T follicular helper cell (primary cell): ENCODE data around the gene OR8I2.
"Not testable (repeated sequence)": the region's sequence is repeated elsewhere in the genome, so short reads cannot be mapped to it uniquely, and the experiment has no call there.

ENCODE experiments used
- DNase-seq: peaks from one replicate; pipeline ENCODE4 v3.0.0-alpha.2; 2020; ENCODE audit warnings: low read depth
- total RNA-seq, 2 experiments: gene quantifications; one replicate each; lab custom pipeline; 2026; lab: John Stamatoyannopoulos, UW

The OR8I2 gene
- total RNA-seq = 0 reads per million in 2 experiments

DNA sequence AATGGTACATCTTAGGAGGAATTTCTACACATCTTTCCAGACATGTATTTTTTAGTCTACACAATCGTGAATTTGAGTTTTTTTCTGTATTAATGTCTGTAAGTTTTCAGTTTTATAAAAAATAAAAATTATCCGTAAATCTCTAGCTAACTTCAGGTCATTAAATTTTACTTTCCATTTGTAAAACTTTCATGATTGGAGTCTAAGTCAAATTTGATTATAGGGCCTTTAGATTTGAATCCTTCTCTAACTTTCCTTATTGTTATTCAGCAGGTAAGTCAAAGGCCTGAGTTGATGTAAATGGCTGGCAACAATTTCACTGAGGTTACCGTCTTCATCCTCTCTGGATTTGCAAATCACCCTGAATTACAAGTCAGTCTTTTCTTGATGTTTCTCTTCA, at the start of gene OR8I2:
OR8I2 (plus strand) TSS at position 301 of the 400 bp plus-strand sequence; CDS start at position 301, 0 bp downstream.
- no peak for DNase-seq

DNA sequence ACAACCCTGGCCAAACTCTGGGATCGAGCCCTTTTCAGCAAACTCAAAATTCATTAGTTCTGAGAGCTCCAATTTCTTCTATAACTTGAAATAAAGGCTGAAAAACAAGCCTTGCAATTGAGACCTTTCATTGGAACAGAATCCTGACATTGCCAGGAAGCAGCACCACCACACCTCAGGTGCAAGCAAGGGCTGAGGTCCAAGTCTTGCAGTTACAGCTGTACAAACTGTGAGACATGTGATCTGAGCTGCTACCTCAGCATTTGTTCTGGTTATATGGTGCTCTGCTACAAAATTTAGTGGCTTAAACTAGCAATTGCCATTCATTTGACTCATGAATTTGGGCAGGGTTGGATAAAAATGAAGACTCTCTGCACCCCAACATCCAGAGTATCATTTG, 47.6 kb upstream of the OR8I2 start:
- DNase-seq = no peak

DNA sequence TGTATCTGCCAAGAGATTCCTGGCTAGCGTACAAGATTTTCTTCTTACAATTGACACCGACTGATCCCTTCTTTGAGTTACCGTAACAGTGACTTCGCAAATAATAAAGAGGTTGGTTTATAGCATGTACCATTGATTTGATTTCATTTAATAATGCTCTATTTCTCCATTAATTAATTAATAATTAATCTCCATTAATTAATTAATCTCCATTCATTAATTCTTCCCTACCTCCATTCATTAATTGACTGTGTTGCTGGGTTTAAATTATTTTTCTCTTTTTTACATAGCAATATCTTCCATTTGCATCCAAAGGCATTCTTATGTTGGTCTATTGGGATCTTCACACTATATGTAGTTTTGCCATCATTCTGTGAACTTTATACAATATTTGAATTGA, 44.6 kb upstream of the OR8I2 start:
- no peak for DNase-seq

DNA sequence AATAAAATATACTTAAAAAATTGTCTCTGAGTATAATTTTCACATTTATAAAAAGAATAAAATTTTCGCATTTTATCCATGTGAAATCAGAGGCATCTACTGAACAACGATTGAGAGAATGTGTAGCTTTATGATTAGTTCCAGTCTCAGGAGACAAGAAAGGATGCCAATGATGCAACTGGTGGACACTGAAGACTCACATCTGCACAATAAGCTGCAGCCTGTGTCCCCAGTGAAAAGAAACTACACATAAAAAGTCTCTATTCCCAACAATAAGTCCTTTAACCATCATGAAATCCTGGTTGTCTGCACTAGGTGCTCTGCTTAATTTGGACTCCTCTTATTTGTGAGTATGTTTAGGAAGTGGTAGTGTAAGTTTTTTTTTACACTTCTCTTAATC, 43.6 kb upstream of the OR8I2 start:
- no peak for DNase-seq

DNA sequence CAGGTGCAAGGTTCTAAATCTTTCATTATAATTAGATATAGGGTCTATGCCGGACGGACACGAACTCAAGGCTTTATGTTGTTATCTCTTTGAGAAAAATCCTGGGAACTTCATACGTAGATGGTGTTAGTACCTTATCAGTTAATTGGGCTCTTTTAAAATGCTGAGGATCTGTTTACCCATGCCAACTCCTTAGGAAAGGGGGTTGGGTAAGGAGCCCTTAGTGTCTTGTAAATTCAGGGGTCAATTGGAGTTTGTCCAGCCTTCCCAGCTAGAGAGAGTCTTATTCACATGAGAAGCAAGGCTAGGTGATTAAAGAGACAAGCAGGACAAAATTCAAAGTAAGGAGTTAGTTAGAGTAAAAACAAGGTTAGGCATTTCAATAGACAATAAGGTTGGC, 36.7 kb upstream of the OR8I2 start:
- DNase-seq = not testable (repeated sequence)

DNA sequence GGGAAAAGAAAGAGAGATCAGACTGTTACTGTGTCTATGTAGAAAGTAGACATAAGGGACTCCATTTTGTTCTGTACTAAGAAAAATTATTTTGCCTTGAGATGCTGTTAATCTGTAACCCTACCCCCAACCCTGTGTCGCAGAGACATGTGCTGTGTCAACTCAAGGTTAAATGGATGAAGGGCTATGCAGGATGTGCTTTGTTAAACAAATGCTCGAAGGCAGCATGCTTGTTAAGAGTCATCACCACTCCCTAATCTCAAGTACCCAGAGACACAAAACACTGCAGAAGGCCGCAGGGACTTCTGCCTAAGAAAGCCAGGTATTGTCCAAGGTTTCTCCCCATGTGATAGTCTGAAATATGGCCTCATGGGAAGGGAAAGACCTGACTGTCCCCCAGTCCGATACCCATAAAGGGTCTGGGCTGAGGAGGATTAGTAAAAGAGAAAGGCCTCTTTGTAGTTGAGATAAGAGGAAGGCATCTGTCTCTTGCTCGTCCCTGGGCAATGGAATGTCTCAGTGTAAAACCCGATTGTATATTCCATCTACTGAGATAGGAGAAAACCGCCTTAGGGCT, 35.4 kb upstream of the OR8I2 start:
- not testable (repeated sequence) for DNase-seq

DNA sequence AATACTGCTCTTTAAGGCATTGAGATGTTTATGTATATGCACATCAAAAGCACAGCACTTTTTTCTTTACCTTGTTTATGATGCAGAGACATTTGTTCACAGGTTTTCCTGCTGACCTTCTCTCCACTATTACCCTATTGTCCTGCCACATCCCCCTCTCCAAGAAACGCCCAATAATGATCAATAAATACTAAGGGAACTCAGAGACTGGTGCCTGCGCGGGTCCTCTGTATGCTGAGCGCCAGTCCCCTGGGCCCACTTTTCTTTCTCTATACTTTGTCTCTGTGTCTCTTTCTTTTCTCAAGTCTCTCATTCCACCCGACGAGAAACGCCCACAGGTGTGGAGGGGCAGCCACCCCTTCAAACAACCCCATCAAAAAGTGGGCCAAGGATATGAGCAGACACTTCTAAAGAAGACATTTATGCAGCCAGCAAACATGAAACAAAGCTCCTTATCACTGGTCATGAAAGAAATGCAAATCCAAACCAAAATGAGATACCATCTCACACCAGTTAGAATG, 34.8 kb upstream of the OR8I2 start:
- not testable (repeated sequence) for DNase-seq

DNA sequence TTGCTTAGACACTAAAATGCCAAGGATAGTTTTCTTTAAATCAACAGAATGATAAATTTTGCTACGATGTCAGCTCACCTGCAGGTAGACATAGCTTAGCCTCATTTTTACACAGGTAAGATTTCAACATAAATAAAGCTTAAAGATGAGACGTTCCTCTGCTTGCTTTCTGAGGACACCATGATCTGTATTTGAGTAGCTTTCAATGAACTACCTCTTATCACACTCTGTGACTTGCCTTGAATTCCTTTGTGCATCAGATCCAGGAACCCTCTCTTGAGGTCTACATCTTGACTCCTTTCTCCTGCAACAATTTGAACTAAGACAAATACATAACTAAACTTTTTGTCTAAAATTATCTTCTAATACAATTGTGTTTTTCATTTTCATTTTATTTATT, 26.1 kb upstream of the OR8I2 start:
- no peak for DNase-seq

DNA sequence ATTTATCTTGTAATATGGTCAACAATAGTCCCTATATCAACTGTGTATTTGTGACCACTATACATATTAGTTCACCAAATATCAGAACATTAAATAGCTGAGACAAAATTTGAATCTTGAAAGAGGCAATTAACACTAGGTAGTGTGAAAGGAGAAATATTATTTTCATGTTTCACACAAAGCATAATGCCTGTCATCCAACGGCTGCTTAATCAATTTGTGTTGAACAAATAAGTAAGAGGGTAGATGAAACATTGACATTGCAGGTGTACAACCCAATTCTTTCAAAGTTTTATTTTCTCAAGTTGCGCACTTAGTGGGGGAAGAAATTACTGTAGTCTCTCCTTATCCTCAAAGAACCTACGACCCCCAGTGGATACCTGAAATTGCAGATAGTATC, 3.4 kb upstream of the OR8I2 start:
- DNase-seq = no peak

DNA sequence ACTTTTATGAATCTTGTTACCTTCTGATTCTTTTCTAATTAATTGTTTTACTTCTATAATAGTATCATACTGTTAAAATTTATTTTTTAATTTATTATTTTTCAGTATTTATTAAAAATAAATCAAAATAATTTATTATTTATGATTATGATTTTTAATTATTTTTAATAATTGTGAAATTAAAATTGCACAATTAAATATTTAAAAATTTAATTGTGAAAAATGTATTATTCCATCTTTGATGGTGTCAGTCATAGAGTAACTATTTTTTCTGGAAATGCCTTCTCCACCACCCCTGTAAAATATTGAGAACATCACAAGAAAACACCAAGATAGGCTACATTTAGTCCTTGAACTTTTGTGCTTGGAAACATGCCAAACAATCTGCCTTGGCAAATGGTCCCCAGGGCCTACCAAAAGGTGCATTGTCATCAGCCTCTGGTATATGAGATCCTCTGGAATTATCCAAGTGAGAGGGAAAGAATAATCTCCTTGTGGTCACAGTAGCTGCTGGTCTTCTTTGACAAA, 10.2 kb downstream of the OR8I2 start, which contains the start of gene OR8H2:
OR8H2 (plus strand) TSS at position 478 of the 528 bp plus-strand sequence. CDS start 1,356 bp downstream, outside the sequence.
- DNase-seq = no peak

DNA sequence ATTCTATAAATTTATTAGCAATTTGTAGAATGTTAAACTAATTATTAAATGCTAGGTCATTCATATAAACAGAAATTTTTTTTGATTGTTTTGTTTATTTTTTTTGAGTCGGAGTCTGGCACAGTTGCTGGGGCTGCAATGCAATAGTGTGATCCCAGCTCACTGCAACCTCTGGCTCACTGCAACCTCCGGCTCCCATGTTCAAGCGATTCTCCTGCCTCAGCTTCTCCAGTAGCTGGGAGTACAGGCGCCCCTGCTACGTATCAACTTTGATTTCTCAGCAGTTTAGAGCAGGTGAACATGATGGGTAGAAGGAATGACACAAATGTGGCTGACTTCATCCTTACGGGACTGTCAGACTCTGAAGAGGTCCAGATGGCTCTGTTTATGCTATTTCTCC, 29.0 kb downstream of the OR8I2 start, which contains the start of gene OR8H3:
OR8H3 (plus strand) TSS at position 301 of the 400 bp plus-strand sequence; CDS start at position 301, 0 bp downstream.
- no peak for DNase-seq

DNA sequence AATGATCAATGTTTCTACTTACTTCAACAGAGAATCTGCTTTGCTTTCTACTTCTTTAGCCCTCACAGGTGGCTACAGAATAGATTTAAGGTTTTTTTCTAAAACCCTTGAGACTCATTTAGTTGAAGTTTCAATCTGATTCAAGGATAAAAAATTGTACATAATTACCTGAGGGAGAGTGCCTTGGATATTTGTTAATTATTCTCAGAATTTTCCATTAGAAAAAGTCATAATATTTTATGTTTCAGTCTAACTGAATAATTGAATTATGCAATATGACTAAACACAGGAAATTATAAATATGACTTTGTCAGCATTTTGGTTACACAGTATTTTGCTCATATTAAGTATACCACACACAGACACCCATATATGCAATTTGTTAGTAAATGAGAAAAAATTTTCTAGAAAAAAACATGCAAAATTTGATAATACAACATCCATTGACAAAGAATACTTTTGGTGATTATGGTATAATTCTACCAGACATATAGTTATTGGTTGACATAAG, 47.1 kb downstream of the OR8I2 start, which contains the start of gene OR8J3:
OR8J3 (minus strand) TSS at position 51 of the 511 bp plus-strand sequence. CDS start 2,483 bp downstream, outside the sequence.
- DNase-seq = no peak

DNA sequence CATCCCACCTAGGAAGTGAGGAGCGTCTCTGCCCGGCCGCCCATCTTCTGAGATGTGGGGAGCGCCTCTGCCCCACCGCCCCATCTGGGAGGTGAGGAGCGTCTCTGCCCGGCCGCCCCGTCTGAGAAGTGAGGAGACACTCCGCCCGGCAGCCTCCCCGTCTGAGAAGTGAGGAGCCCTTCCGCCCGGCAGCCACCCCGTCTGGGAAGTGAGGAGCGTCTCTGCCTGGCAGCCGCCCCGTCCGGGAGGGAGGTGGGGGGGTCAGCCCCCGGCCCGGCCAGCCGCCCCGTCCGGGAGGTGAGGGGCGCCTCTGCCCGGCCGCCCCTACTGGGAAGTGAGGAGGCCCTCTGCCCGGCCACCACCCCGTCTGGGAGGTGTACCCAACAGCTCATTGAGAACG, 50.6 kb downstream of the OR8I2 start:
- not testable (repeated sequence) for DNase-seq
